Adrenal gland (tissue), 12 donors: Measurements from ENCODE around the gene HSF4. TPM values are rescaled to one million over a fixed set of nuclear protein-coding genes. Genes with fewer than 3 reads are reported as not detected.

Experiments used
- DNase-seq, 7 donors: peaks; one replicate each; pipeline ENCODE4 v3.0.0-alpha.2; 2019 to 2020
- H3K27ac ChIP-seq, 5 donors: fragments of 200-600 bp; sonication (generic) in 4 of 5; 1 replicate in 3 of 5; 2 replicates in 2 of 5; pipeline versions ENCODE4 v1.5.1 to v1.8.0; 2016 to 2020; ENCODE audit warnings: mild to moderate bottlenecking in 1 of 5
- H3K27me3 ChIP-seq: fragments of 200-600 bp; 2 replicates; pipeline ENCODE4 v1.8.0; 2021
- H3K36me3 ChIP-seq, 2 donors: fragments of 200-600 bp; replicated peaks in 1 of 2; 1 replicate in 1 of 2; 2 replicates in 1 of 2; pipeline versions ENCODE4 v1.5.1 to v1.8.0; 2018 to 2022
- H3K4me1 ChIP-seq, 2 donors: fragments of 200-600 bp; replicated peaks in 1 of 2; 1 replicate in 1 of 2; 2 replicates in 1 of 2; pipeline versions ENCODE4 v1.5.1 to v1.8.0; 2018 to 2021
- H3K4me3 ChIP-seq, 4 donors: fragments of 200-600 bp; sonication (generic) in 3 of 4; one replicate each; pipeline ENCODE4 v1.5.1; 2016 to 2018
- H3K9me3 ChIP-seq, 3 donors: fragments of 200-600 bp; sonication (generic) in 1 of 3; replicated peaks in 1 of 3; 1 replicate in 2 of 3; 2 replicates in 1 of 3; pipeline versions ENCODE4 v1.5.1 to v1.8.0; 2016 to 2021
- CTCF ChIP-seq, 6 experiments: fragments of 450-650 bp in 4 of 6; fragments of 200-600 bp in 2 of 6; sonication (generic) in 1 of 6; IDR thresholded peaks; 1 replicate in 5 of 6; 2 replicates in 1 of 6; pipeline versions ENCODE4 v1.5.1 to v1.8.0; 2016 to 2021; ENCODE audit warnings: antibody characterized with exemption in 6 of 6, mild to moderate bottlenecking in 2 of 6, moderate library complexity in 1 of 6
- POLR2A ChIP-seq, 2 donors: fragments of 450-650 bp; IDR thresholded peaks; one replicate each; pipeline ENCODE4 v1.6.1; 2017; ENCODE audit warnings: antibody characterized with exemption in 2 of 2, mild to moderate bottlenecking in 2 of 2, moderate library complexity in 1 of 2
- WGBS, 4 donors: extraction: QIAGEN DNeasy Blood & Tissue Kit in 2 of 4; methylation state at CpG; one replicate each; pipeline versions ENCODE4 v1.1.5 to v1.1.7; 2013 to 2017; 5-methylcytosine and 5-hydroxymethylcytosine counted together
- intact Hi-C, 2 donors: fragments of 100-400 bp; cut with DNase I; formaldehyde crosslinking; loops; one replicate each; pipeline versions ENCODE4 v1.14.1 to v1.15.0; 2022 to 2023
- polyA plus RNA-seq, 3 donors: library from polyadenylated mRNA; stranded (reverse); fragments of 200-250 nt in 2 of 3; fragments of 350-450 nt in 1 of 3; fragmentation: Illumina TruSeq in 1 of 3; extraction: RNeasy Lipid Tissue Mini Kit (QIAGEN cat#74804) in 1 of 3; gene quantifications; one replicate each; pipeline ENCODE4 v1.2.3, GENCODE V29; 2013 to 2014
- total RNA-seq, 9 donors: library from RNA; depleted of rRNA in 4 of 9; stranded (reverse); fragments of >200 nt in 4 of 9; fragments of 120-200 nt in 1 of 9; fragmentation: NEBNext Ultra II Directional in 1 of 9; extraction: Animal tissue kit (Norgen Biotek cat#: 25700) in 1 of 9; gene quantifications; one replicate each; pipeline versions ENCODE4 v1.1.0 to v1.2.4, GENCODE V29; 2013 to 2023
- donor health status: healthy with polysubstance abuse.
- donor health status: Bipolar disorder and iron deficiency.
- donor health status: DM: yes; HTN: yes; CAD: no.
- donor health status: DM: no; HTN: no; CAD: no.
- donor health status: DM: no; HTN: no; CAD: no.
- donor health status: DM: yes; HTN: yes; CAD: no.

Gene HSF4
- total and polyA plus RNA-seq, 12 donors = 5.9 to 700 (median 49.4) TPM

GRCh38 chr16:67201411-67202345 is 37.1 kb downstream of the HSF4 start:
- no peak overlapping the region for H3K27ac ChIP-seq
- DNase-seq = no peak
- H3K4me3 ChIP-seq = no peak overlapping the region
- H3K36me3 ChIP-seq = peaks cover 0 to 30% of the 10 kb centered on the region in 2 donors
- peaks cover 0 to 5% of the 10 kb centered on the region in 2 donors for H3K4me1 ChIP-seq
- intact Hi-C loops = no loop called here
- H3K27me3 ChIP-seq = no peaks in the 10 kb centered on the region
- TF ChIP-seq POLR2A (IDR thresholded peaks at IDR 0.05) = no peak
- TF ChIP-seq CTCF (IDR thresholded peaks at IDR 0.05) = no peak
- 94 to 97% (median 95%) methylated on average over 22 to 40 of the region's 40 CpGs for WGBS, 4 donors
- H3K9me3 ChIP-seq = no peaks in the 10 kb centered on the region

- no peaks in the 10 kb centered on the region for H3K27me3 ChIP-seq
- H3K27ac ChIP-seq = no peak overlapping the region
- H3K36me3 ChIP-seq = peaks cover 0 to 23% of the 10 kb centered on the region in 2 donors
- H3K4me3 ChIP-seq = no peak overlapping the region
- TF ChIP-seq POLR2A (IDR thresholded peaks at IDR 0.05) = no peak
- no peak for TF ChIP-seq CTCF (IDR thresholded peaks at IDR 0.05)
- no peaks in the 10 kb centered on the region for H3K9me3 ChIP-seq
- whole genome bisulfite sequencing, 4 donors = 93 to 96% (median 94%) methylated on average over 8 to 12 of the region's 12 CpGs
- peaks cover 2 to 7% of the 10 kb centered on the region in 2 donors for H3K4me1 ChIP-seq
- DNase-seq = no peak
- intact Hi-C loops = no loop called here
Observed at GRCh38 chr16:67202426-67202825, 37.9 kb downstream of the HSF4 start.

- no peak for DNase-seq
- Histone ChIP-seq H3K27ac (no peak overlapping the region), H3K9me3 (no peaks in the 10 kb centered on the region), H3K36me3 (peaks cover 0 to 17% of the 10 kb centered on the region in 2 donors), H3K4me1 (peaks cover 8 to 13% of the 10 kb centered on the region in 2 donors), H3K4me3 (no peak overlapping the region), H3K27me3 (no peaks in the 10 kb centered on the region)
- 91 to 97% (median 94%) methylated on average over 6 to 23 of the region's 23 CpGs for WGBS, 4 donors
- intact Hi-C loops = no loop called here
- no peak for TF ChIP-seq CTCF (IDR thresholded peaks at IDR 0.05)
- TF ChIP-seq POLR2A (IDR thresholded peaks at IDR 0.05) = no peak
Observed at GRCh38 chr16:67202956-67203493, 38.5 kb downstream of the HSF4 start.

GRCh38 chr16:67204076-67204475 is 39.5 kb downstream of the HSF4 start:
- peaks cover 0 to 17% of the 10 kb centered on the region in 2 donors for H3K36me3 ChIP-seq
- intact Hi-C loops = no loop called here
- H3K4me3 ChIP-seq = no peak overlapping the region
- no peaks in the 10 kb centered on the region for H3K9me3 ChIP-seq
- H3K27me3 ChIP-seq = no peaks in the 10 kb centered on the region
- TF ChIP-seq POLR2A (IDR thresholded peaks at IDR 0.05) (no peak), CTCF (IDR thresholded peaks at IDR 0.05) (no peak)
- H3K4me1 ChIP-seq = peaks cover 11 to 14% of the 10 kb centered on the region in 2 donors
- H3K27ac ChIP-seq = no peak overlapping the region
- 84 to 100% (median 99%) methylated on average over 1 to 4 of the region's 4 CpGs for whole genome bisulfite sequencing, 4 donors
- DNase-seq = no peak
